Endometrium (tissue), 2 donors: ENCODE data around the gene APCDD1L.
A peak's percentile ranks its signal among the peaks of the same experiment; 100 is the strongest.

Experiments
- FAIRE-seq: peaks from 2 replicates; lab custom pipeline; 2012; peaks lifted over from hg19 to GRCh38; lab: Jason Lieb, UNC
- donor health status: control.
- donor health status: control.

Gene APCDD1L

GRCh38 chr20:58485393-58485792 lies 29.8 kb downstream of the APCDD1L start:
- no peak for FAIRE-seq

- no peak for FAIRE-seq
Measured at GRCh38 chr20:58483470-58483869, 31.7 kb downstream of the APCDD1L start.

GRCh38 chr20:58483051-58483450 lies 32.1 kb downstream of the APCDD1L start:
- FAIRE-seq = no peak

- no peak for FAIRE-seq
Measured at GRCh38 chr20:58482416-58482815, 32.8 kb downstream of the APCDD1L start.

GRCh38 chr20:58481481-58482021 lies 33.6 kb downstream of the APCDD1L start:
- peak; percentile 33 for FAIRE-seq

GRCh38 chr20:58480551-58481336 lies 34.5 kb downstream of the APCDD1L start:
- FAIRE-seq = no peak

GRCh38 chr20:58479726-58480440 lies 35.3 kb downstream of the APCDD1L start:
- no peak for FAIRE-seq

GRCh38 chr20:58478141-58478805 lies 36.9 kb downstream of the APCDD1L start:
- no peak for FAIRE-seq

GRCh38 chr20:58475466-58475865 lies 39.7 kb downstream of the APCDD1L start:
- FAIRE-seq = no peak

- FAIRE-seq = no peak
Measured at GRCh38 chr20:58473453-58474425, 41.5 kb downstream of the APCDD1L start.

- no peak for FAIRE-seq
Measured at GRCh38 chr20:58472273-58473018, 42.8 kb downstream of the APCDD1L start.

- no peak for FAIRE-seq
Measured at GRCh38 chr20:58471193-58472164, 43.7 kb downstream of the APCDD1L start.

GRCh38 chr20:58470336-58471192 lies 44.6 kb downstream of the APCDD1L start:
- no peak for FAIRE-seq

GRCh38 chr20:58469616-58470015 lies 45.6 kb downstream of the APCDD1L start:
- no peak for FAIRE-seq

GRCh38 chr20:58467572-58468527 lies 47.3 kb downstream of the APCDD1L start:
- FAIRE-seq = no peak

GRCh38 chr20:58466729-58467571 lies 48.2 kb downstream of the APCDD1L start:
- no peak for FAIRE-seq
